Measurements from ENCODE around the gene CALHM2.

CALHM2 gene

GRCh38 chr10:103397191-103397825, 54.9 kb downstream of the CALHM2 start:
- FAIRE-seq, result no peak

- FAIRE-seq, result no peak
These were observed 55.4 kb downstream of the CALHM2 start for GRCh38 chr10:103396789-103397087.

All from G401.6 (cell line).